ENCODE data around the gene KCNH5.
A peak's percentile ranks its signal among the peaks of the same experiment; 100 is the strongest.

Gene KCNH5

GRCh38 chr14:62696929-62697328, 348.3 kb downstream of the KCNH5 start:
- no peak for TF ChIP-seq CTCF (IDR thresholded peaks at IDR 0.05; ENCODE audit: low read depth, low read length)
- H3K4me3 ChIP-seq (replicated peaks in 1 of 2; ENCODE audit: low read depth in 2 of 2, low read length in 2 of 2): no peak overlapping the region
- no peak for DNase-seq (ENCODE audit: low read depth in 2 of 2)

- no peak for DNase-seq (ENCODE audit: low read depth in 2 of 2)
- H3K4me3 ChIP-seq (replicated peaks in 1 of 2; ENCODE audit: low read depth in 2 of 2, low read length in 2 of 2): no peak overlapping the region
- no peak for TF ChIP-seq CTCF (IDR thresholded peaks at IDR 0.05; ENCODE audit: low read depth, low read length)
Measured at GRCh38 chr14:62696331-62696924, 348.8 kb downstream of the KCNH5 start.

GRCh38 chr14:62694075-62694474, 351.2 kb downstream of the KCNH5 start:
- no peak overlapping the region for H3K4me3 ChIP-seq (replicated peaks in 1 of 2; ENCODE audit: low read depth in 2 of 2, low read length in 2 of 2)
- DNase-seq (ENCODE audit: low read depth in 2 of 2): peak; percentile 91 to 99
- TF ChIP-seq CTCF (IDR thresholded peaks at IDR 0.05; ENCODE audit: low read depth, low read length): no peak

- no peak overlapping the region for H3K4me3 ChIP-seq (replicated peaks in 1 of 2; ENCODE audit: low read depth in 2 of 2, low read length in 2 of 2)
- DNase-seq (ENCODE audit: low read depth in 2 of 2): peak; percentile 23 to 45
- TF ChIP-seq CTCF (IDR thresholded peaks at IDR 0.05; ENCODE audit: low read depth, low read length): no peak
Measured at GRCh38 chr14:62692490-62693106, 352.7 kb downstream of the KCNH5 start.

- no peak for TF ChIP-seq CTCF (IDR thresholded peaks at IDR 0.05; ENCODE audit: low read depth, low read length)
- no peak overlapping the region for H3K4me3 ChIP-seq (replicated peaks in 1 of 2; ENCODE audit: low read depth in 2 of 2, low read length in 2 of 2)
- peak; percentile 92 to 98 for DNase-seq (ENCODE audit: low read depth in 2 of 2)
Measured at GRCh38 chr14:62691647-62692489, 353.4 kb downstream of the KCNH5 start.

- H3K4me3 ChIP-seq (replicated peaks in 1 of 2; ENCODE audit: low read depth in 2 of 2, low read length in 2 of 2): no peak overlapping the region
- TF ChIP-seq CTCF (IDR thresholded peaks at IDR 0.05; ENCODE audit: low read depth, low read length): no peak
- no peak for DNase-seq (ENCODE audit: low read depth in 2 of 2)
Measured at GRCh38 chr14:62689733-62690132, 355.5 kb downstream of the KCNH5 start.

All from cardiac fibroblast (primary cell).